B cell (primary cell): ENCODE results near the gene HOXB8. TPM values are rescaled to one million over a fixed set of nuclear protein-coding genes. Genes with fewer than 3 reads are reported as not detected.

Source experiments
- ATAC-seq: fragments of 200-7000 bp; cut with Tn5 transposase; one replicate; pipeline ENCODE4 v1.10.0; 2021; ENCODE audit warnings: low read depth, mild to moderate bottlenecking, moderate number of reproducible peaks, moderate library complexity
- CTCF ChIA-PET: fragments of 350-600 bp; sonication (Branson Sonifier 250); formaldehyde crosslinking; loops from one replicate; lab custom pipeline; 2021; ENCODE audit warnings: antibody characterized with exemption, inconsistent platforms; lab: Charles Lee
- POLR2A ChIA-PET: fragments of 350-600 bp; sonication (Branson Sonifier 250); formaldehyde crosslinking; loops from one replicate; lab custom pipeline; 2021; ENCODE audit warnings: antibody characterized with exemption; lab: Charles Lee
- DNase-seq: peaks from one replicate; pipeline ENCODE4 v3.0.0; 2013
- H2AFZ ChIP-seq: 2 replicates; pipeline ENCODE4 v1.6.1; 2012; ENCODE audit warnings: mild to moderate bottlenecking, low read depth, low read length; ENCODE audit not compliant: insufficient read depth, poor library complexity, severe bottlenecking
- H3K27ac ChIP-seq, 2 donors: 1 replicate in 1 of 2; 2 replicates in 1 of 2; pipeline ENCODE4 v1.5.1; 2012 to 2013; ENCODE audit warnings: low read length in 2 of 2, mild to moderate bottlenecking in 2 of 2, moderate library complexity in 1 of 2
- H3K27me3 ChIP-seq, 4 experiments: fragments of 200-600 bp in 1 of 4; sonication (generic) in 1 of 4; replicated peaks in 1 of 4; 1 replicate in 2 of 4; 2 replicates in 2 of 4; pipeline versions ENCODE4 v1.6.1 to v1.7.0; 2013 to 2016; ENCODE audit warnings: low read length in 3 of 4, mild to moderate bottlenecking in 2 of 4, mixed read lengths in 1 of 4, moderate library complexity in 1 of 4; ENCODE audit not compliant: insufficient read depth in 4 of 4, control insufficient read depth in 3 of 4; ENCODE audit errors: control extremely low read depth in 1 of 4
- H3K36me3 ChIP-seq, 2 experiments: replicated peaks in 1 of 2; 1 replicate in 1 of 2; 2 replicates in 1 of 2; pipeline versions ENCODE4 v1.6.1 to v1.7.1; 2013; ENCODE audit warnings: low read length in 1 of 2; ENCODE audit not compliant: insufficient read depth in 2 of 2, control insufficient read depth in 1 of 2; ENCODE audit errors: control extremely low read depth in 1 of 2, extremely low read depth in 1 of 2
- H3K4me1 ChIP-seq, 2 donors: fragments of 200-600 bp in 1 of 2; sonication (generic) in 1 of 2; 1 replicate in 1 of 2; 2 replicates in 1 of 2; pipeline versions ENCODE4 v1.5.1 to v1.6.1; 2013 to 2017; ENCODE audit warnings: low read length in 2 of 2; ENCODE audit not compliant: control insufficient read depth in 2 of 2, insufficient read depth in 2 of 2
- H3K4me2 ChIP-seq: replicated peaks from 2 replicates; pipeline ENCODE3; 2012; ENCODE audit warnings: mild to moderate bottlenecking, low read depth, low read length; ENCODE audit not compliant: poor library complexity, severe bottlenecking
- H3K4me3 ChIP-seq, 5 experiments: fragments of 200-600 bp in 1 of 5; sonication (generic) in 1 of 5; 1 replicate in 3 of 5; 2 replicates in 2 of 5; pipeline versions ENCODE4 v1.5.1 to v1.7.0; 2011 to 2016; ENCODE audit warnings: low read length in 4 of 5, mild to moderate bottlenecking in 4 of 5, low read depth in 2 of 5, control low read depth in 1 of 5, moderate library complexity in 1 of 5; ENCODE audit not compliant: insufficient read depth in 1 of 5; ENCODE audit errors: control extremely low read depth in 1 of 5, extremely low read depth in 1 of 5
- H3K79me2 ChIP-seq: fragments of 200-600 bp; sonication (generic); one replicate; pipeline ENCODE4 v1.6.0; 2016; ENCODE audit warnings: low read length; ENCODE audit not compliant: control insufficient read depth, insufficient read depth
- H3K9ac ChIP-seq: fragments of 200-600 bp; sonication (generic); 2 replicates; pipeline ENCODE4 v1.6.1; 2017; ENCODE audit warnings: mild to moderate bottlenecking, low read length, moderate library complexity
- H3K9me3 ChIP-seq, 3 donors: one replicate each; pipeline versions ENCODE4 v1.6.1 to v1.7.1; 2013; ENCODE audit warnings: low read length in 2 of 3; ENCODE audit not compliant: control insufficient read depth in 2 of 3, insufficient read depth in 1 of 3; ENCODE audit errors: control extremely low read depth in 1 of 3
- H4K20me1 ChIP-seq: 2 replicates; pipeline ENCODE4 v1.6.0; 2012; ENCODE audit warnings: mild to moderate bottlenecking, low read length; ENCODE audit not compliant: insufficient read depth, control insufficient read depth, poor library complexity, severe bottlenecking
- H3K27ac Mint-ChIP-seq: one replicate; pipeline ENCODE4 v1.8.0; 2021; ENCODE audit warnings: mixed read lengths
- H3K27me3 Mint-ChIP-seq: one replicate; pipeline ENCODE4 v1.8.0; 2021; ENCODE audit warnings: mixed read lengths
- H3K4me1 Mint-ChIP-seq: one replicate; pipeline ENCODE4 v1.8.0; 2021; ENCODE audit warnings: mixed read lengths
- H3K4me3 Mint-ChIP-seq: one replicate; pipeline ENCODE4 v1.8.0; 2021; ENCODE audit warnings: mixed read lengths
- H3K9me3 Mint-ChIP-seq: one replicate; pipeline ENCODE4 v1.8.0; 2022; ENCODE audit warnings: mixed read lengths; ENCODE audit not compliant: insufficient read depth
- CTCF ChIP-seq: fragments of 200-600 bp; IDR thresholded peaks from one replicate; pipeline ENCODE4 v1.8.0; 2022; ENCODE audit warnings: antibody characterized with exemption, mild to moderate bottlenecking
- EZH2 ChIP-seq: IDR thresholded peaks from 2 replicates; pipeline ENCODE4 v1.6.1; 2012; ENCODE audit warnings: borderline replicate concordance, low read depth, mild to moderate bottlenecking, moderate library complexity, low read length; ENCODE audit not compliant: insufficient read depth, poor library complexity, severe bottlenecking
- WGBS: methylation state at CpG from one replicate; pipeline ENCODE4 v1.1.5; 2013; ENCODE audit warnings: missing lambda C conversion rate; ENCODE audit not compliant: insufficient coverage; 5-methylcytosine and 5-hydroxymethylcytosine counted together
- intact Hi-C: fragments of 100-400 bp; cut with micrococcal nuclease; formaldehyde crosslinking; loops from one replicate; pipeline ENCODE4 v1.10.0; 2022
- polyA plus RNA-seq: library from polyadenylated mRNA; depleted of rRNA; stranded (reverse); fragments of >200 nt; gene quantifications from 2 replicates; pipeline ENCODE4 v1.2.3, GENCODE V29; 2012
- total RNA-seq, 2 donors: library from RNA; stranded (reverse); fragments of 120-200 nt in 1 of 2; gene quantifications; 1 replicate in 1 of 2; 2 replicates in 1 of 2; pipeline versions ENCODE4 v1.2.3 to v1.2.4, GENCODE V29; 2013 to 2022

Gene HOXB8
- total and polyA plus RNA-seq, 2 donors (not counting 1 experiment from before 2014, with no cell fraction given) = not detected

- 23% methylated on average over 1 of the region's 2 CpGs for WGBS
- no peaks in the 10 kb centered on the region for H3K36me3 ChIP-seq
- H4K20me1 ChIP-seq = peaks cover 4% of the 10 kb centered on the region
- intact Hi-C loops = no loop called here
- Mint-ChIP-seq H3K27ac (no peak overlapping the region), H3K9me3 (no peaks in the 10 kb centered on the region), H3K4me1 (peaks cover 40% of the 10 kb centered on the region), H3K27me3 (peaks cover 96% of the 10 kb centered on the region), H3K4me3 (no peak overlapping the region)
- POLR2A ChIA-PET = no interaction called here
- CTCF ChIA-PET = interaction anchor here (0.9 to 3.2 kb wide), 10 partner anchors 9 to 328 kb away, joined by 3 to 13 read pairs (median 4); no protein-coding TSS in a partner anchor
- no peak overlapping the region for H2AFZ ChIP-seq
- H3K4me2 ChIP-seq = no peak overlapping the region
- TF ChIP-seq CTCF (no peak), EZH2 (no peak)
- no peak overlapping the region for H3K4me3 ChIP-seq
- peaks cover 0 to 9% (median 0%) of the 10 kb centered on the region in 3 donors for H3K9me3 ChIP-seq
- ATAC-seq (no peak), DNase-seq (no peak)
- peaks cover 0 to 100% (median 87%) of the 10 kb centered on the region in 4 experiments for H3K27me3 ChIP-seq
- H3K79me2 ChIP-seq = no peaks in the 10 kb centered on the region
- H3K27ac ChIP-seq = no peak overlapping the region
- H3K9ac ChIP-seq = no peak overlapping the region
- peaks cover 44 to 55% of the 10 kb centered on the region in 2 donors for H3K4me1 ChIP-seq
These were observed 27.0 kb downstream of the HOXB8 start for GRCh38 chr17:48588074-48588415.

- intact Hi-C loops = no loop called here
- H3K36me3 ChIP-seq = no peaks in the 10 kb centered on the region
- Mint-ChIP-seq H3K4me3 (peak overlapping the region; percentile 7), H3K9me3 (no peaks in the 10 kb centered on the region), H3K27me3 (peaks cover 96% of the 10 kb centered on the region), H3K27ac (peak overlapping the region; percentile 37), H3K4me1 (peaks cover 38% of the 10 kb centered on the region)
- H3K79me2 ChIP-seq = no peaks in the 10 kb centered on the region
- H3K27me3 ChIP-seq = peaks cover 0 to 100% (median 87%) of the 10 kb centered on the region in 4 experiments
- WGBS = 32% methylated on average over 5 of the region's 5 CpGs
- peaks cover 4% of the 10 kb centered on the region for H4K20me1 ChIP-seq
- peaks cover 0 to 13% (median 0%) of the 10 kb centered on the region in 3 donors for H3K9me3 ChIP-seq
- H3K4me1 ChIP-seq = peaks cover 41 to 55% of the 10 kb centered on the region in 2 donors
- no peak overlapping the region for H3K4me2 ChIP-seq
- ATAC-seq = no peak
- ChIA-PET POLR2A (no interaction called here), CTCF (interaction anchor here (0.6 to 3.2 kb wide), 12 partner anchors 10 to 327 kb away, joined by 3 to 13 read pairs (median 3); no protein-coding TSS in a partner anchor)
- no peak overlapping the region for H3K9ac ChIP-seq
- H3K4me3 ChIP-seq = no peak overlapping the region
- no peak for TF ChIP-seq EZH2
- no peak for TF ChIP-seq CTCF
- peak; percentile 18 for DNase-seq
- H3K27ac ChIP-seq = no peak overlapping the region
- H2AFZ ChIP-seq = no peak overlapping the region
These were observed 27.6 kb downstream of the HOXB8 start for GRCh38 chr17:48587276-48588073.
